ENCODE data around the gene TRAPPC2L. TPM values are rescaled to one million over a fixed set of nuclear protein-coding genes. Genes with fewer than 3 reads are reported as not detected.

The TRAPPC2L gene
- total and polyA plus RNA-seq, 2 donors (not counting 1 experiment from before 2014, with no cell fraction given) = 33.5 to 65.1 TPM

DNA sequence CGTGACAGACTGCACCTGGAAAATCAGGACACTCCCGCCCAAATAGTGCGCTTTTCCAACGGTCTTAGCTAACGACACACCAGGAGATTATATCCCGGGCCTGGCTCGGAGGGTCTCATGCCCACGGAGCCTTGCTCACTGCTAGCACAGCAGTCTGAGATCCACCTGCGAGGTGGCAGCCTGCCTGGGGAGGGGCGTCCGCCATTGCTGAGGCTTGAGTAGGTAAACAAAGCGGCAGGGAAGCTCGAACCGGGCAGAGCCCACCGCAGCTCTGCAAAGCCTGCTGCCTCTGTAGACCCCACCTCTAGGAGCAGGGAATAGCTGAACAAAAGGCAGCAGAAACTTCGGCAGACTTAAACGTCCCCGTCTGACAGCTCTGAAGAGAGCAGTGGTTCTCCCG, 5.3 kb upstream of the TRAPPC2L start:
- Histone ChIP-seq H3K9ac (ENCODE audit: low read length) (no peak overlapping the region), H2AFZ (ENCODE audit: insufficient read depth, low read depth, low read length, poor library complexity, severe bottlenecking) (no peak overlapping the region), H4K20me1 (ENCODE audit: control insufficient read depth, insufficient read depth, low read length, poor library complexity, severe bottlenecking) (peaks cover 33% of the 10 kb centered on the region), H3K4me1 (ENCODE audit: control insufficient read depth in 2 of 2, insufficient read depth in 2 of 2, low read length in 2 of 2) (peaks cover 20 to 23% of the 10 kb centered on the region in 2 donors), H3K79me2 (ENCODE audit: control insufficient read depth, insufficient read depth, low read length) (peaks cover 23% of the 10 kb centered on the region), H3K4me2 (replicated peaks; ENCODE audit: low read depth, low read length, poor library complexity, severe bottlenecking) (no peak overlapping the region), H3K9me3 (ENCODE audit: control extremely low read depth in 1 of 3, control insufficient read depth in 2 of 3, insufficient read depth in 1 of 3, low read length in 2 of 3) (no peaks in the 10 kb centered on the region), H3K36me3 (replicated peaks in 1 of 2; ENCODE audit: control extremely low read depth in 1 of 2, control insufficient read depth in 1 of 2, extremely low read depth in 1 of 2, insufficient read depth in 2 of 2, low read length in 1 of 2) (peaks cover 0 to 16% of the 10 kb centered on the region in 2 experiments), H3K27ac (ENCODE audit: low read length in 2 of 2) (no peak overlapping the region), H3K4me3 (ENCODE audit: control extremely low read depth in 1 of 5, extremely low read depth in 1 of 5, insufficient read depth in 1 of 5, low read depth in 2 of 5, low read length in 4 of 5) (no peak overlapping the region), H3K27me3 (replicated peaks in 1 of 4; ENCODE audit: control extremely low read depth in 1 of 4, control insufficient read depth in 3 of 4, insufficient read depth in 4 of 4, low read length in 3 of 4) (no peaks in the 10 kb centered on the region)
- Mint-ChIP-seq H3K4me1 (peaks cover 23% of the 10 kb centered on the region), H3K4me3 (no peak overlapping the region), H3K27ac (no peak overlapping the region), H3K9me3 (ENCODE audit: insufficient read depth) (no peaks in the 10 kb centered on the region), H3K27me3 (no peaks in the 10 kb centered on the region)
- CTCF ChIA-PET = interaction anchor here (1.1 kb wide), 1 partner anchor 364 kb away, joined by 3 read pairs; no protein-coding TSS in a partner anchor
- POLR2A ChIA-PET = no interaction called here
- DNase-seq (no peak), ATAC-seq (ENCODE audit: low read depth) (no peak)
- WGBS (ENCODE audit: insufficient coverage) = 96% methylated on average over 19 of the region's 19 CpGs
- intact Hi-C loops (cut with micrococcal nuclease) = no loop called here
- TF ChIP-seq, protein P1, sequence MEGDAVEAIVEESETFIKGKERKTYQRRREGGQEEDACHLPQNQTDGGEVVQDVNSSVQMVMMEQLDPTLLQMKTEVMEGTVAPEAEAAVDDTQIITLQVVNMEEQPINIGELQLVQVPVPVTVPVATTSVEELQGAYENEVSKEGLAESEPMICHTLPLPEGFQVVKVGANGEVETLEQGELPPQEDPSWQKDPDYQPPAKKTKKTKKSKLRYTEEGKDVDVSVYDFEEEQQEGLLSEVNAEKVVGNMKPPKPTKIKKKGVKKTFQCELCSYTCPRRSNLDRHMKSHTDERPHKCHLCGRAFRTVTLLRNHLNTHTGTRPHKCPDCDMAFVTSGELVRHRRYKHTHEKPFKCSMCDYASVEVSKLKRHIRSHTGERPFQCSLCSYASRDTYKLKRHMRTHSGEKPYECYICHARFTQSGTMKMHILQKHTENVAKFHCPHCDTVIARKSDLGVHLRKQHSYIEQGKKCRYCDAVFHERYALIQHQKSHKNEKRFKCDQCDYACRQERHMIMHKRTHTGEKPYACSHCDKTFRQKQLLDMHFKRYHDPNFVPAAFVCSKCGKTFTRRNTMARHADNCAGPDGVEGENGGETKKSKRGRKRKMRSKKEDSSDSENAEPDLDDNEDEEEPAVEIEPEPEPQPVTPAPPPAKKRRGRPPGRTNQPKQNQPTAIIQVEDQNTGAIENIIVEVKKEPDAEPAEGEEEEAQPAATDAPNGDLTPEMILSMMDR (IDR thresholded peaks at IDR 0.05) = no peak
- TF ChIP-seq EZH2 (IDR thresholded peaks at IDR 0.05; ENCODE audit: borderline replicate concordance, insufficient read depth, low read depth, low read length, poor library complexity, severe bottlenecking) = no peak

DNA sequence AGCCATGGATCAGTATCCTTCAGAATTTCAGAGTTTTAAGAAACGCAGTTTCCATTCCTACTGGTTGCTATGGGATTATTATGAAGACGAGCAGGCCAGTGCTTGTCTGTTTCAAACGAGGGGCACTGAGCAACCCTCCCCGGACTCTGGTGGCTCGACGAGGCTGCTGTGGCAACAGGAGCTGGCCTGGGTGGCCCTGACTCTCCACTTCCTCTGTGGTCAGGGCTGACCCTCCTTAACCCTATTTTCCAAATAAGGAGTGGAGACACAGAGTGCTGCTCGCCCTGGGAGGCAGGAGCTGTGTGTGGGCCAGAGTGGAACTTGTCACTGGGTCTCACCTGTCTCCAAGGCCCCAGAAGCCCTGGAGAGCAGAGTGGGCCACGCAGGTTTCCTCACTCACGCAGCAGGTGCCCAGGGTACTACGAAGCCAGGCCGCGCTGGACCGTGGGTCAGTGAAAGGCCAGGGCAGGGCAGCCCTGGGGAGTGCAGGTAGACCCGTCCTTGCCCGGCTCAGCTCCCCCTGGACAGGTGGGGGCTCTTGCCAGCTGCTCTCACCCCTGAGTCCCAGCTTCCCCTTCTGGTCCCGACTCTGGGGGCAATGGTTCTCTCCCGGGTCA, 3.5 kb upstream of the TRAPPC2L start:
- Histone ChIP-seq H3K4me2 (replicated peaks; ENCODE audit: low read depth, low read length, poor library complexity, severe bottlenecking) (no peak overlapping the region), H4K20me1 (ENCODE audit: control insufficient read depth, insufficient read depth, low read length, poor library complexity, severe bottlenecking) (peaks cover 45% of the 10 kb centered on the region), H3K4me3 (ENCODE audit: control extremely low read depth in 1 of 5, extremely low read depth in 1 of 5, insufficient read depth in 1 of 5, low read depth in 2 of 5, low read length in 4 of 5) (no peak overlapping the region), H3K27me3 (replicated peaks in 1 of 4; ENCODE audit: control extremely low read depth in 1 of 4, control insufficient read depth in 3 of 4, insufficient read depth in 4 of 4, low read length in 3 of 4) (no peaks in the 10 kb centered on the region), H3K9me3 (ENCODE audit: control extremely low read depth in 1 of 3, control insufficient read depth in 2 of 3, insufficient read depth in 1 of 3, low read length in 2 of 3) (no peaks in the 10 kb centered on the region), H3K9ac (ENCODE audit: low read length) (no peak overlapping the region), H2AFZ (ENCODE audit: insufficient read depth, low read depth, low read length, poor library complexity, severe bottlenecking) (no peak overlapping the region), H3K79me2 (ENCODE audit: control insufficient read depth, insufficient read depth, low read length) (peaks cover 22% of the 10 kb centered on the region), H3K4me1 (ENCODE audit: control insufficient read depth in 2 of 2, insufficient read depth in 2 of 2, low read length in 2 of 2) (peaks cover 30 to 32% of the 10 kb centered on the region in 2 donors), H3K27ac (ENCODE audit: low read length in 2 of 2) (peak overlapping the region in 1 of 2 donors; percentile 84), H3K36me3 (replicated peaks in 1 of 2; ENCODE audit: control extremely low read depth in 1 of 2, control insufficient read depth in 1 of 2, extremely low read depth in 1 of 2, insufficient read depth in 2 of 2, low read length in 1 of 2) (peaks cover 0 to 10% of the 10 kb centered on the region in 2 experiments)
- no peak for TF ChIP-seq EZH2 (IDR thresholded peaks at IDR 0.05; ENCODE audit: borderline replicate concordance, insufficient read depth, low read depth, low read length, poor library complexity, severe bottlenecking)
- TF ChIP-seq, protein P1 (IDR thresholded peaks at IDR 0.05) = no peak
- 95% methylated on average over 15 of the region's 17 CpGs for WGBS (ENCODE audit: insufficient coverage)
- H3K4me1 Mint-ChIP-seq = peaks cover 34% of the 10 kb centered on the region
- DNase-seq (no peak), ATAC-seq (ENCODE audit: low read depth) (no peak)
- no peak overlapping the region for H3K27ac Mint-ChIP-seq
- H3K4me3 Mint-ChIP-seq = no peak overlapping the region
- ChIA-PET CTCF (no interaction called here), POLR2A (no interaction called here)
- no peaks in the 10 kb centered on the region for H3K27me3 Mint-ChIP-seq
- H3K9me3 Mint-ChIP-seq (ENCODE audit: insufficient read depth) = no peaks in the 10 kb centered on the region
- intact Hi-C loops (cut with micrococcal nuclease) = no loop called here
